HG03469 (cell line): ENCODE results near the gene TMEM156.
"Not testable (repeated sequence)": the region's sequence is repeated elsewhere in the genome, so short reads cannot be mapped to it uniquely, and the experiment has no call there.

Experiments used
- ATAC-seq: cut with Tn5 transposase; IDR thresholded peaks from one replicate; pipeline ENCODE4 v1.9.1; 2021; ENCODE audit warnings: mild to moderate bottlenecking, moderate library complexity, moderate number of reproducible peaks; ENCODE audit not compliant: unreplicated experiment

TMEM156 gene

DNA sequence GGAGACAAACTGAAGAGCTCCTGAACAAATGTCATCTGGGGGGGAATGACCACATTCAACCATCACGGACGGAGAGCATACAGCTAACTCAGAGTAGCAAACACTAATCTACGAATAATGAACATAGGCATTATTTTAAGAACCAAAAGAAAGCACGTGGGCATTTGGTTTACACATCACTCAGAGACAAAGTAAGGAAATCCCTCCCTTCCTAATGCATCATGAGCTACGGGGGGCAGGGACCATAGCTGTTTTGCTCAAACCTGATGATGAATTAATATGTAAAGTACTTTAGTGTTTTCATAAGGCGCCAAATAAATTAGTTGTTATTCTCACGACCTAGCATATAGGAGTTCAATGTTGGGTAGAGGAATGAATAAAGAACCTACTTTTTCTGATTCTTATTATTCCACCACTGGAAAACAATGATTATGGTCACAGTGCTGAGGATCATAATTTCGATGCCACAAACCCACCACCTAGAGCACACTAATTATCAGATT is 11.7 kb upstream of the TMEM156 start:
- ATAC-seq = no peak

DNA sequence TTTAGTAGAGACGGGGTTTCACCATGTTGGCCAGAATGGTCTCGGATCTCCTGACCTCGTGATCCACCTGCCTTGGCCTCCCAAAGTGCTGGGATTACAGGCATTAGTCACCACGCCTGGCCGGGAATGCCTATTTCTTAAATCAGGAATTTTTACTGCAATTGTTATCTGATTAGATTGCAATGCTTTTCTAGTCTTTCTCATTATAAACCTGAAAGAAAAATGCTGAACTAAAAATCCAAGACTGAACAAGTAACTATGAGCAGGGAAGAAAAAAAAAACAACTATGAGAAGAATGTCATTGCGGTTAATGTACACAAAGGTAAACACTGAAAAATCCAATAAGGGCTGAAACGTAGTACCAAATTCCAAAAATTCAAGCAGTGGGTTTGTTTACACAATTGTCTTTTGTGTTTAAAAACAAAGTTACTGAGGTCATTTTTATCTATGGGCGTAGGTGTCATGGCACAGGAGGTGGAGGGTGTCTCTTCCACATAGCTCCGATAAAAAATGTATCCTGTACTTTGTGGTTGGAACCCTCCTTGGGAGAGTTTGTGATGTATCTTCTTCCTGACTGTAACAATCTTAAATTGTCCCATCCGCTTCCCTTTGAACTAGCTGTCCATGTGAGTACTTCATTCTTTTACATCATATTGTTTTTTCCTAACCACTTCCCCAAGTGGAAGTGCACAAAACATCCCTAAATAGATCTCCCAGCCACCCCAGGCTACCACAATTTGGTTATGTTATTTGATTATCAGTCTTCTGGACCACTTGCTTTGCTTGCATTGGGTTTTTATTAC is 11.1 kb upstream of the TMEM156 start:
- ATAC-seq = no peak

DNA sequence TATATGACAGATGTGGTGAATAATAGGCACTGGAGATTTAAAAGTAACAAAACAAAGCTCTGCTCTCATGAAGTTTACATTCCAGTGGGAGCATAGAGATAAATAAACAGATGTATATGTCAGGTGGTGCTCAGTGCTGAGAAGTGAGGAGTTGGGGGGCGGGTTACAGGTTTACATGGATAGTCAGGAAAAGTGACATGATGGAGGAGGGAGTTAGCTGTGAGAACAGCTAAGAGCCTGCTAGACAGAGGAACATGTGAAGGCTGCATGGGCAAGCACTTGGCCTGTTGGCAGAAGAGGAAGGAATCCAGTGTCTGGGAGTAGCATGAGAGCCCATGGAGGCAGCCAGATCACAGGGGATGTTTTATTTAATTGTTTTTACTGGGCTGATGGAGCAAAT is 10.2 kb upstream of the TMEM156 start:
- ATAC-seq = no peak

DNA sequence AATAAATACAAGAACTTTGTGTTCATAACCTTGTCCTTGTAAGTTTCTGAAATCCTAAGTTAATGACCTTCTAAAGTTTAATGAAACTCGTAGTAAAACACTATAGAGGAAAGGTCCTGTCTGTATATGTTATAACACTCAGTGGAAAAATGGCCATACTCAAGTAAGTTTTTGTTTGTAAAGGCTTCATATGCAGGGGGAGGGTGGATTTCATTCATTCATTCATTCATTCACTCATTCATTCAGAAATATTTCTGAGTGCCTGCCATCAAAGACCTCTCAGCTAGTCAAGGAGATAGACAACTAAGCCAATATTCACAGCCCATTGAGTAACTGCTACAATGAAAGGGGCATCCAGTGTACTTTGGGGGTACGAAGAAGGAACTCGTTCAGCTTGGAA is 6.9 kb upstream of the TMEM156 start:
- no peak for ATAC-seq

GRCh38 chr4:39037941-39038340 is 5.7 kb upstream of the TMEM156 start:
- ATAC-seq = no peak

GRCh38 chr4:39037491-39037825 is 5.2 kb upstream of the TMEM156 start:
- ATAC-seq = no peak

GRCh38 chr4:39036172-39036571 is 4.0 kb upstream of the TMEM156 start:
- ATAC-seq = no peak

GRCh38 chr4:39031590-39032020 is 604 bp downstream of the TMEM156 start:
- not testable (repeated sequence) for ATAC-seq

GRCh38 chr4:39030725-39031124 is 1.5 kb downstream of the TMEM156 start:
- no peak for ATAC-seq

DNA sequence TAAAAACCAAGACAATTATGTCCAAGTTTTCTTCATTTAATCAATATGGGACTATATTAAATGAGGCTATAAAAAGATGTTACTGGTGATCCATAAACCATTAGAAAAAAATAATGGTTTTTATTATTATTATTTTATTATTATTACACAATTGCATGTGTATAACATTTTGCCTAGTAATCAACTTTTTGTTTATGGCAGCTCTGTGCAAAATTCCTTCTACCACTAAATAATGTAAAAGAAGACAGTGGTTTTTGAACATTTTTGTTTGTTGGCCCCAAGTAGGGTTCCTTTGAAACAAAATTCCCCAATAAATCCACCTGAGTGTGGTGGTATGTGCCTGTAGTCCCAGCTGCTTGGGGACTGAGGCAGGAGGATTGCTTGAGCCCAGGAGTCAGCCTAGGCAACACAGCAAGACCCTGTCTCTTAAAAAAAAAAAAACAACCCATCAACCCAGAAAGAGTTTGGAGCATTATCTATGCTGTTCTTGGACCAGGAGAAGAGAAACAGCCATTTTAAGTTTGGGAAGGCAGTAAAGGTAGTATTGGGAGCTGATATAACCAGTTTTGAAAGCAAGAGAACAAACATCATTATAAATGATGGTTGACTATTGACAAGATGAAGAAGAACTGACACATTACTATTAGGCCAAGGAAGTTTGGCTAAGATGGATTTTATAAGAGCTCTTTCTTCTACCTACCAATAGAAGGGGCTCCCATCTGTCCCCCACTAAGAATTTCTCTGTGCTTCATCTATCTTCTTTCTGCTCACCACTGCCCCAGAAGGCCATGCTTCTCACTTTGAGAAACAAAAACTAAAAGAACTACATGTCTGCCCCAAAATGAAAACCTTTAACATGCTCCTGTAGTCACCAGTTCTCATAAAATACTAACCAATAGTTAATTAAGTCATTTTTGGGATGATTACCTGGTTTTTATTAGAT is 2.2 kb downstream of the TMEM156 start:
- ATAC-seq = no peak

DNA sequence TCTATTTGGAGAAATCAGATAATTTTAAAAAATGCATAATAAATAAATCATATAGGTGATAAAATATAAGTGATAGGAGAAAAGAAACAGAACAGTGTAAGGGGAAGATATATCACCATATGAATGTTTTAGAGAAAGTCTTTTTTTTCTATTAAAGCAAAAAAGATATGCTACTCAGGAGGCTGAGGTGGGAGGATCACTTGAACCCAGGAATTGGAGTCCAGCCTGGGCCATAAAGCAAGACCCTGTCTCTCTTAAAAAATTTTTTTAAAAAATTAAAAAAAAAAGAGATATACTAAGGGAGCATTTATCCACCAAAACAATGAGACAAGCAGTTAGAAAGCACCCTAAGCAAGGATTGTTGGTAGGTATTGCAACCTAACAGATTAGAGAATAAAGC is 6.1 kb downstream of the TMEM156 start:
- ATAC-seq = no peak

DNA sequence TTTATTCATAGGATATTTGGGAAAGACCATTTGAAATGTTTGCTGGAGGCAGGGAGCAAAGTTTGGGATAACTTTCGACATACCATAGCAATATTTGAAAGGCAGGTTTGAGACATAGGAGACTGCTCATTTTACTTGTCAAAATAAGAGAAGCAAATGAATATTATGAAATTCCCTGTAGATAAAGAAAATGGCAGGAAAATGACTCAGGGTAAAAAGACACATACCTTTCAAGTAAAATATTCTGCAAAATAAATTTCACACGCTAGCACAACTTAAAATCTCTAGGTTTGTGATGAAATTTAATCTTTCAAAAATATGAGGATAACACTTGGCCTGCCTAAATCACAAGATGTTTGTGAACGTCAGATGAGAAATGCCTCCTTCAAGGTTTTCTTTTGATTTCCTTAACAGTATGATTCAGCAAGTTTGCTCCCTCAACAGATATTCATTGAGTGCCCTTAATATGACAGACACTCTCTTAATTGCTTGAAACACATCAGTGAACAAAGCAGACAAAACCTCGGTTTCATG is 6.6 kb downstream of the TMEM156 start:
- ATAC-seq = no peak

DNA sequence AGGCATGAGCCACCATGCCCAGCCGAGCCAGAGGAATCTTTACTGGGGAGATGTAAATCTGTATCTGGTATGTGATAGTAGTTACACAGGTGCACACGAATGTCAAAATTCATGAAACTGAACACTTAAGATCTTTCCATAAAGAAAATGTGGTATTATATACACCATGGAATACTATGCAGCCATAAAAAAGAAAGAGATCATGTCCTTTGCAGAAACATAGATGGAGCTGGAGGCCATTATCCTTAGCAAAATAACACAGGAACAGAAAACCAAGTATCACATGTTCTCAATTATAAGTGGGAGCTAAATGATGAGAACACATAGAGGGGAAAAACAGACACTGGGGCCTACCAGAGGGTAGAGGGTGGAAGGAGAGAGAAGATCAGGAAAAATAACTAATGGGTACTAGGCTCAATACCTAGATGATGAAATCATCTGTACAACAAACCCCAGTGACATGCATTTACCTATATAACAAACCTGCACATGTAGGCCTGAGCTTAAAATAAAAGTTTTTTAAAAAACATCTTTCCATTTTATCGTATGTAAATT is 7.8 kb downstream of the TMEM156 start:
- ATAC-seq = no peak

DNA sequence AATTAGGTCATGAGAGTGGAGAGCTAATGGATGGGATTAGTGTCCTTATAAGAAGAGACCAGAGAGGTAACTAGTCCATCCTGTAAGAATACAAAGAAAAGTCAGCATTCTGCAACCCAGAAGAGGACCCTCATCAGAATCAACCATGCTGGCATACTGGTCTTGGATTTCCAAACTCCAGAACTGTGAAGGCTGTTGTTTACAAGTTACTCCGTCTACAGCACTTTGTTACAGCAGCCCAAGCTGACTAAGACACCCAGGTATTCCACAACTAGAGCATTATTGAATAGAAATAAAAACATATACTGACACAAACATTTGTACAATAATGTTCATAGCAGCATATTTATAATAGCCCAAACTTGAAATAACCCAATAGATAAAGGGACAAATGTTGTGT is 9.2 kb downstream of the TMEM156 start:
- no peak for ATAC-seq

GRCh38 chr4:39022241-39022640 is 10.0 kb downstream of the TMEM156 start:
- ATAC-seq = no peak

DNA sequence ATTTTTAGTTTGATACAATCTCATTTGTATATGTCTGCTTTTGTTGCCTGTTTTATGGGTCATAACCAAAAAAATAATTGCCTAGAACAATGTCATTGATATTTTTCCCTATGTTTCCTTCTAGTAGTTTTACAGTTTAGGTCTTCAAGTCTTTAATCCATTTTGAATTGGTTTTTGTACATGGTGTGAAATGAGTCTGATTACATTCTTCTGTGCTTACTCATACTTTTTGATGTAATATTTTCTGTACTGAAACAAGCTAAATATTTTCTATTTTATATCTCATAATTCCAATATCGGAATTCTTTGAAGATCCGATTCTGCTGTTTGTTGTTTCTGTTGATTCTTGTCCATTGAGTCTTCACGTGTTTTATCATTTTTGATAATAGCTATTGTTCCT is 10.6 kb downstream of the TMEM156 start:
- no peak for ATAC-seq

DNA sequence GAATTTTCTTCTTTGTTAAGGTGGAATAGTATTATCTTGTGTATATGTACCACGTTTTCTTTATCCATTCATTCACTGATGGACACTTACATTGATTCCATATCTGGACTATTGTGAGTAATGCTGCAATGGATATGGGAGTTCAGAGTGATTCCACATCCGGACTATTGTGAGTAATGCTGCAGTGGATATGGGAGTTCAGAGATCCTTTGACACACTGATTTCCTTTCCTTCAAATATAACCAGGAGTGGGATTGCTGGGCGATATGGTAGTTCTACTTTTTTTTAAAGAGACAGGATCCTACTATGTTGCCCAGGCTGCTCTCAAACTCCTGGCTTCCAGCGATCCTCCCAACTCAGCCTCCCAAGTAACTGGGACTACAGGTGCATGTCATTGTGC is 12.1 kb downstream of the TMEM156 start:
- no peak for ATAC-seq

- no peak for ATAC-seq
These were observed 18.2 kb downstream of the TMEM156 start for GRCh38 chr4:39014028-39014427.

DNA sequence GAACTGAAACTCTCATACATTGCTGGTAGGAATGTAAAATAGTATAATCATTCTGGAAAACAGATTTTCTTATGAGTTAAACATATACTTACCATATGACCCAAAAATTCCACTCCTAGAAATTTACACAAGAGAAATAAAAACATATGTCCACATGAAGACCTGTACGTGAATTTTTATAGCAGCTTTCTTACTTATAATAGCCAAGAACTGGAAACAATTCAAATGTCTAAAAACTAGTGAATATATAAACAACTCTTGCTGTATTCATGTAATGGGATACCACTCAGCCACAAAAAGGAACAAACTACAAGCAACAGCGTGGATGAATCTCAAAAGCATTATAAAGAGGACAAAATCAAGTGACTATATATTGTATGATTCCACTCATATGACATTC is 27.5 kb downstream of the TMEM156 start:
- no peak for ATAC-seq

- ATAC-seq = not testable (repeated sequence)
These were observed 30.2 kb downstream of the TMEM156 start for GRCh38 chr4:39002058-39002457.

GRCh38 chr4:38995660-38996005 is 36.6 kb downstream of the TMEM156 start:
- no peak for ATAC-seq
